WTC11 (cell line): ENCODE results near the gene MAGI2. TPM values are rescaled to one million over a fixed set of nuclear protein-coding genes. Genes with fewer than 3 reads are reported as not detected.
A peak's percentile ranks its signal among the peaks of the same experiment; 100 is the strongest.

ENCODE experiments used
- ATAC-seq: fragments of 200-7000 bp; cut with Tn5 transposase; 2 replicates; pipeline ENCODE4 v1.10.0; 2021; ENCODE audit warnings: mild to moderate bottlenecking, moderate library complexity
- CTCF ChIA-PET: fragments of 300-600 bp; sonication (Branson Sonifier 250); formaldehyde crosslinking; loops from one replicate; lab custom pipeline; 2021; ENCODE audit warnings: antibody characterized with exemption; lab: Charles Lee
- POLR2A ChIA-PET: fragments of 350-600 bp; sonication (Branson Sonifier 250); formaldehyde crosslinking; loops from one replicate; lab custom pipeline; 2021; ENCODE audit warnings: antibody characterized with exemption; lab: Charles Lee
- DNase-seq: peaks from one replicate; pipeline ENCODE4 v3.0.0; 2021; ENCODE audit warnings: low spot score
- H3K27ac Mint-ChIP-seq: 2 replicates; pipeline ENCODE4 v1.8.0; 2021; ENCODE audit warnings: mixed read lengths
- H3K27me3 Mint-ChIP-seq: 2 replicates; pipeline ENCODE4 v1.8.0; 2021; ENCODE audit warnings: low read depth, mild to moderate bottlenecking, moderate library complexity, mixed read lengths
- H3K36me3 Mint-ChIP-seq: 2 replicates; pipeline ENCODE4 v1.8.0; 2021; ENCODE audit warnings: mixed read lengths
- H3K4me1 Mint-ChIP-seq: 2 replicates; pipeline ENCODE4 v1.8.0; 2022; ENCODE audit warnings: mixed read lengths
- H3K4me3 Mint-ChIP-seq: 2 replicates; pipeline ENCODE4 v1.8.0; 2021; ENCODE audit warnings: mild to moderate bottlenecking, moderate library complexity, mixed read lengths
- H3K9me3 Mint-ChIP-seq: 2 replicates; pipeline ENCODE4 v1.8.0; 2021; ENCODE audit warnings: mixed read lengths
- AFF4 ChIP-seq: sonication (generic); formaldehyde crosslinking; IDR thresholded peaks from 2 replicates; pipeline ENCODE4 v1.8.1; 2023; ENCODE audit warnings: mild to moderate bottlenecking, missing genetic modification reagents, borderline replicate concordance
- AR ChIP-seq: fragments of 250-450 bp; sonication (Bioruptor Pico); IDR thresholded peaks from 2 replicates; pipeline ENCODE4 v1.9.0; 2021; ENCODE audit warnings: mild to moderate bottlenecking
- ATF1 ChIP-seq: sonication (generic); formaldehyde crosslinking; IDR thresholded peaks from 2 replicates; pipeline ENCODE4 v1.8.1; 2023; ENCODE audit warnings: mild to moderate bottlenecking, moderate library complexity, missing genetic modification reagents
- GABPB1 ChIP-seq: sonication (generic); formaldehyde crosslinking; IDR thresholded peaks from 2 replicates; pipeline ENCODE4 v1.8.1; 2023; ENCODE audit warnings: mild to moderate bottlenecking, missing genetic modification reagents
- GRHL2 ChIP-seq: fragments of 250-450 bp; sonication (Bioruptor Pico); IDR thresholded peaks from 2 replicates; pipeline ENCODE4 v1.8.0; 2022; ENCODE audit warnings: mild to moderate bottlenecking, moderate library complexity; ENCODE audit not compliant: insufficient replicate concordance, severe bottlenecking
- HMGXB4 ChIP-seq: sonication (generic); formaldehyde crosslinking; IDR thresholded peaks from 2 replicates; pipeline ENCODE4 v1.8.1; 2023; ENCODE audit warnings: mild to moderate bottlenecking, moderate library complexity, missing genetic modification reagents
- IRF1 ChIP-seq: sonication (generic); formaldehyde crosslinking; IDR thresholded peaks from 2 replicates; pipeline ENCODE4 v1.8.0; 2023; ENCODE audit warnings: missing genetic modification reagents
- IRF2 ChIP-seq: sonication (generic); formaldehyde crosslinking; IDR thresholded peaks from 2 replicates; pipeline ENCODE4 v1.8.0; 2022; ENCODE audit warnings: low read depth, missing genetic modification reagents, borderline replicate concordance
- MXD4 ChIP-seq: fragments of 250-450 bp; sonication (Bioruptor Pico); IDR thresholded peaks from 2 replicates; pipeline ENCODE4 v1.8.0; 2021; ENCODE audit warnings: mild to moderate bottlenecking, moderate library complexity, borderline replicate concordance
- NR3C1 ChIP-seq: sonication (generic); formaldehyde crosslinking; conservative IDR thresholded peaks from 2 replicates; pipeline ENCODE4 v1.8.1; 2023; ENCODE audit warnings: low read depth, mild to moderate bottlenecking, missing genetic modification reagents
- SMAD3 ChIP-seq: sonication (generic); formaldehyde crosslinking; IDR thresholded peaks from 2 replicates; pipeline ENCODE4 v1.8.0; 2022; ENCODE audit warnings: missing genetic modification reagents, mild to moderate bottlenecking, borderline replicate concordance
- SMAD4 ChIP-seq: sonication (generic); formaldehyde crosslinking; IDR thresholded peaks from 2 replicates; pipeline ENCODE4 v1.8.0; 2022; ENCODE audit warnings: mild to moderate bottlenecking, missing genetic modification reagents
- TEAD1 ChIP-seq: sonication (generic); formaldehyde crosslinking; IDR thresholded peaks from 2 replicates; pipeline ENCODE4 v1.8.0; 2022; ENCODE audit warnings: mild to moderate bottlenecking, missing genetic modification reagents
- ZNF232 ChIP-seq: sonication (generic); formaldehyde crosslinking; IDR thresholded peaks from 2 replicates; pipeline ENCODE4 v1.8.0; 2022; ENCODE audit warnings: mild to moderate bottlenecking, missing genetic modification reagents
- ZNF416 ChIP-seq: fragments of 250-450 bp; sonication (Bioruptor Pico); IDR thresholded peaks from 2 replicates; pipeline ENCODE4 v1.9.0; 2021; ENCODE audit warnings: mild to moderate bottlenecking, inconsistent platforms
- ZNF425 ChIP-seq: fragments of 250-450 bp; sonication (Bioruptor Pico); conservative IDR thresholded peaks from 2 replicates; pipeline ENCODE4 v1.9.0; 2021; ENCODE audit warnings: mild to moderate bottlenecking
- ZNF512 ChIP-seq: sonication (generic); formaldehyde crosslinking; IDR thresholded peaks from 2 replicates; pipeline ENCODE4 v1.8.1; 2022; ENCODE audit warnings: missing genetic modification reagents, borderline replicate concordance
- total RNA-seq: library from RNA; stranded (reverse); gene quantifications from 3 replicates; pipeline ENCODE4 v1.2.3, GENCODE V29; 2021

MAGI2 gene
- total RNA-seq, 1 experiment from 2014 or later = 26.6 TPM

GRCh38 chr7:79320741-79321473, 132.6 kb downstream of the MAGI2 start:
- Mint-ChIP-seq H3K27ac (no peak overlapping the region), H3K4me1 (peaks cover 11% of the 10 kb centered on the region), H3K36me3 (no peaks in the 10 kb centered on the region), H3K27me3 (no peaks in the 10 kb centered on the region), H3K9me3 (no peaks in the 10 kb centered on the region), H3K4me3 (no peak overlapping the region)
- no peak for DNase-seq
- CTCF ChIA-PET = no interaction called here
- no peak for TF ChIP-seq IRF1 (CRISPR knock-in tag)
- TF ChIP-seq HMGXB4 (CRISPR knock-in tag) = no peak
- no peak for TF ChIP-seq AFF4
- no peak for ATAC-seq
- POLR2A ChIA-PET = no interaction called here

GRCh38 chr7:79319369-79319768, 134.1 kb downstream of the MAGI2 start:
- no peak overlapping the region for H3K27ac Mint-ChIP-seq
- TF ChIP-seq AR (CRISPR knock-in tag) = no peak
- no peak for TF ChIP-seq GRHL2
- no peak for TF ChIP-seq SMAD3
- no peak for TF ChIP-seq TEAD1 (CRISPR knock-in tag)
- TF ChIP-seq ZNF416 (CRISPR knock-in tag) = no peak
- TF ChIP-seq, all 79 proteins: peak for 0
- Mint-ChIP-seq H3K9me3 (no peaks in the 10 kb centered on the region), H3K36me3 (no peaks in the 10 kb centered on the region), H3K4me1 (peaks cover 11% of the 10 kb centered on the region), H3K27me3 (no peaks in the 10 kb centered on the region), H3K4me3 (no peak overlapping the region)
- ChIA-PET POLR2A (no interaction called here), CTCF (no interaction called here)
- DNase-seq (no peak), ATAC-seq (no peak)

GRCh38 chr7:79317728-79318127, 135.7 kb downstream of the MAGI2 start:
- CTCF ChIA-PET = interaction anchor here (1.8 kb wide), 1 partner anchor 19 kb away, joined by 6 read pairs; no protein-coding TSS in a partner anchor
- POLR2A ChIA-PET = no interaction called here
- no peak overlapping the region for H3K4me3 Mint-ChIP-seq
- peak overlapping the region; percentile 86 for H3K27ac Mint-ChIP-seq
- peaks cover 11% of the 10 kb centered on the region for H3K4me1 Mint-ChIP-seq
- no peaks in the 10 kb centered on the region for H3K36me3 Mint-ChIP-seq
- ATAC-seq = peak; percentile 97
- H3K9me3 Mint-ChIP-seq = no peaks in the 10 kb centered on the region
- no peak for DNase-seq
- no peaks in the 10 kb centered on the region for H3K27me3 Mint-ChIP-seq
- TF ChIP-seq ZNF512 (no peak), IRF2 (CRISPR knock-in tag) (no peak), NR3C1 (CRISPR knock-in tag) (no peak), SMAD3 (no peak), MXD4 (no peak), ATF1 (no peak), ZNF232 (no peak), GABPB1 (CRISPR knock-in tag) (no peak), ZNF425 (no peak), SMAD4 (CRISPR knock-in tag) (no peak)
